ENCODE measurements around the gene SAXO1.
"Not testable (repeated sequence)": the region's sequence is repeated elsewhere in the genome, so short reads cannot be mapped to it uniquely, and the experiment has no call there.

Gene SAXO1

GRCh38 chr9:18971404-18971803 lies 61.6 kb downstream of the SAXO1 start:
- no peak for DNase-seq
- TF ChIP-seq POLR2A (IDR thresholded peaks at IDR 0.05; ENCODE audit: low read length) (no peak), GATA1 (IDR thresholded peaks at IDR 0.05; ENCODE audit: low read depth, low read length) (no peak)

DNA sequence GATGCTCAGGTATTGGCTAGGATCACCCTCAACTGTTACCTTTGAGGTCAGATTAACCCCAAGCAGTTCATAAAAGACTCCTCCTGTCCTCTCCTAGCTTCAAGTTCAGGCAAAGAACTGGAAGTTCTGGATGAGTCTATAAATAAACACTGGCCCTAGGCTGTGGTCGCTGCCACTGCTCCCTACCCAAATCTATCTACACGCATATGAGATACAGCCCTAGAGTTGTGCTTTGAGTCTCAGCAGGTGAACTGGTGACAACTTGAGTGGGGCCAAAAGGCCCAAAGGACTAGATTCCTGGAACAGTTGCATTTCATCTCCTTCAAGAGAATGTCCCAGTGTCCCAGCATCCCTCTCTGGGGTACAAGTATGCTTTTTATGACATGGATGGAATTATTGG lies 62.6 kb downstream of the SAXO1 start:
- TF ChIP-seq GATA1 (IDR thresholded peaks at IDR 0.05; ENCODE audit: low read depth, low read length): no peak
- no peak for TF ChIP-seq POLR2A (IDR thresholded peaks at IDR 0.05; ENCODE audit: low read length)
- DNase-seq: no peak

DNA sequence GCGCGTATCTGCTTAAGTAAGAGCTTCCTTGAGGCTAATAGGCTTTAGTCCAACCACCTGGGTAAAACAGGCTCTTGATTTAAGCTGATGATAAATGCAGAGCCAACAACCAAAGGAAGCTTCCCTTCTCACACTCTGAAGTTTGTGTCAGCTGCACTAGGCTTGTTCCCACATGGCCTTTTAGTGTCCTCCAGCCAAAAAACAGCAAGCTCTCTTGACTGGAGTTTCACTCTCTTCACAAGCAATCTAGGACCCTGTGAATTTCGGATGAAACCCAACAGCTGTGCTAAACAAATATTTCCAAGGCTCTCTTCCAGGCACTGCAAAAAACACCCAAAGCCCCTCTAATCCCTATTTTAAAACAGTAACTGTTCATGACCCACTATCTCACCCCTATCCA lies 63.9 kb downstream of the SAXO1 start:
- DNase-seq: no peak
- TF ChIP-seq GATA1 (IDR thresholded peaks at IDR 0.05; ENCODE audit: low read depth, low read length): no peak
- no peak for TF ChIP-seq POLR2A (IDR thresholded peaks at IDR 0.05; ENCODE audit: low read length)

DNA sequence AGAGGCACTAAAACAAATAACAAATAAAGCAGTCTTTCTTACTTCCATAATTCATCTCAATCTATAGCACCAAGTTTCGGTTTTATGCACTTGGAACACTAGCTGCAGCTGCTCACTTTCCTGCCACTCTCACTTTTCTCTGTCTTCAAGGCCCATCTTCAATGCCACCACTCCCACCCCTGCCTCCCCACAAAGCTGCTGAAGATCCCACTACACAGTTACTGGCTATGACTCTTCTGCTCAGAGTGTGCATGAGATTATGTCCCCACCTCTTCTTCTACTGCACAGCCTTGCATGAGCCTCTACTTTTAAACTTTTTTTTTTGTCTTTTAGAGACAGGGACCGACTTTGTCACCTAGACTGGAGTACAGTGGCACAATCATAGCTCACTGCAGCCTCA lies 77.4 kb downstream of the SAXO1 start:
- TF ChIP-seq POLR2A (IDR thresholded peaks at IDR 0.05; ENCODE audit: low read length) (no peak), GATA1 (IDR thresholded peaks at IDR 0.05; ENCODE audit: low read depth, low read length) (no peak)
- no peak for DNase-seq

DNA sequence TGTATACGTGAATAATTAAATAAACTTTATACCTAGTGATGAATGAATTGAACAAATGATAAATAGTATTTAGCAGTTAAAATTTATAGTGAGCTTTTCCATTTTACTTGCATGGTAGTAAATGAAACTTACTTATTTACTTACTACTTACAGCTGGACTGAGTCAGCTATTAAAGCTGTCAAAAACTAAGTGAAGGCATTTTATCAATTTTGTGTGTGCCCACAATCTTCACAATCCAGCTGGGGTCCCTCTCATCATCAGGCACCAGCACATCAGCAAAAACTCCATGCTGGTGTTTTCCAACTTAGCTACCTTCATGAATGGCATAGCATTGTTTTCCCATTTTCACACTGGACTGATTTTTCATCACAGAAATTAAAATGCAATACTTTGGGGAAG lies 81.1 kb downstream of the SAXO1 start:
- no peak for DNase-seq
- TF ChIP-seq POLR2A (IDR thresholded peaks at IDR 0.05; ENCODE audit: low read length) (no peak), GATA1 (IDR thresholded peaks at IDR 0.05; ENCODE audit: low read depth, low read length) (no peak)

- DNase-seq: no peak
- TF ChIP-seq POLR2A (IDR thresholded peaks at IDR 0.05; ENCODE audit: low read length) (no peak), GATA1 (IDR thresholded peaks at IDR 0.05; ENCODE audit: low read depth, low read length) (no peak)
Measured at GRCh38 chr9:18947892-18948339, 85.1 kb downstream of the SAXO1 start.

GRCh38 chr9:18942801-18943200 lies 90.2 kb downstream of the SAXO1 start:
- TF ChIP-seq POLR2A (IDR thresholded peaks at IDR 0.05; ENCODE audit: low read length) (no peak), GATA1 (IDR thresholded peaks at IDR 0.05; ENCODE audit: low read depth, low read length) (no peak)
- DNase-seq: no peak

DNA sequence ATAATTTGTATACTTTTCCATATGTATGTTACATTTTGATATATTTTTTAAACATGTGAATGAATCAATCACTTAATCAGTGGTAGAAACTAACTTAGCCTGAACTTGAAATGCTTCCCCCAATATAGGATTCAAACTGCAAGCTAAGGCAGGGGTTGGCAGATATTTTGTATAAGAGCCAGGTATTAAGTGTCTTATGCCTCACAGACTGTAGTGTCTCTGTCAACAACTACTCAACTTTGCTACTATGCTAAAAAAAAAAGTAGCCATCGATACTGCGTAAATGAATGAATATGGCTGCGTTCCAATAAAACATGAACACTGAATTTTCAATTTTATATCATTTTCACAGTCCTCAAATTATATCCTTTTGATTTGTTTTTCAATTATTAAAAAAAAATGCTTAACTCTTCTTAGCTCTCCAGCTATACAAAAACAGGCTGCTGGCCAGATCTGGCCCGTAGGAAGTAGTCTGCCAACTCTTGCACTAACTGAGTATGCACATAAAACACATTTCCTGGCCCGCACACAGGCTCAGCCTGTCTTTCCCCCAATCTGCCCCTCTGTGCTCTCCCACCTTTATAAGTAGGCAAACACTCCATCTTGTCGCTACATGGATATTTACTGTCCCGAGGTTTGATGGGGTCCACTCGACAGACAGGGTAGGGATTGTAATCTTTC lies 91.8 kb downstream of the SAXO1 start:
- DNase-seq: no peak
- TF ChIP-seq GATA1 (IDR thresholded peaks at IDR 0.05; ENCODE audit: low read depth, low read length) (no peak), POLR2A (IDR thresholded peaks at IDR 0.05; ENCODE audit: low read length) (no peak)

DNA sequence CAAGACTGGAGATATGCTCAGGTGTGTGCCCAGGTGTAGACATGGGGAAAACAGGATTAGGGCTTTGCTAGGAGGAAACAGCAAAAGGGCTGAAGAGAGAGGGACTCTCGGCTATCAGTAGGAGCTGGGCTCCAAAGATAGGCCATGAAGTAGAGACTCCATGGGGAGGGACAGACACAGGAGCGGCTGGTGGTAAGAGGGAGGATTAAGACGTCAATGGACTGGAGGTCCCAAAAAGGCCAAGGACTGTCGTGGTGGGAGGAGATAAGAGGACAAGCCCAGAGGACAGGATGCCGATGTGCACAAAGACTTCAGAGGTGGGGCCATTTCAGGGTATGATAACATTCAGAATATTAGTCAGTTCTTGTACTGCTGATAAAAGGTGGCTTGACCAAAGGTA lies 93.1 kb downstream of the SAXO1 start:
- TF ChIP-seq POLR2A (IDR thresholded peaks at IDR 0.05; ENCODE audit: low read length): no peak
- no peak for TF ChIP-seq GATA1 (IDR thresholded peaks at IDR 0.05; ENCODE audit: low read depth, low read length)
- no peak for DNase-seq

- no peak for DNase-seq
- TF ChIP-seq GATA1 (IDR thresholded peaks at IDR 0.05; ENCODE audit: low read depth, low read length) (no peak), POLR2A (IDR thresholded peaks at IDR 0.05; ENCODE audit: low read length) (no peak)
Measured at GRCh38 chr9:18936094-18936871, 96.7 kb downstream of the SAXO1 start.

GRCh38 chr9:18935541-18935940 lies 97.5 kb downstream of the SAXO1 start:
- DNase-seq: no peak
- TF ChIP-seq GATA1 (IDR thresholded peaks at IDR 0.05; ENCODE audit: low read depth, low read length) (no peak), POLR2A (IDR thresholded peaks at IDR 0.05; ENCODE audit: low read length) (no peak)

DNA sequence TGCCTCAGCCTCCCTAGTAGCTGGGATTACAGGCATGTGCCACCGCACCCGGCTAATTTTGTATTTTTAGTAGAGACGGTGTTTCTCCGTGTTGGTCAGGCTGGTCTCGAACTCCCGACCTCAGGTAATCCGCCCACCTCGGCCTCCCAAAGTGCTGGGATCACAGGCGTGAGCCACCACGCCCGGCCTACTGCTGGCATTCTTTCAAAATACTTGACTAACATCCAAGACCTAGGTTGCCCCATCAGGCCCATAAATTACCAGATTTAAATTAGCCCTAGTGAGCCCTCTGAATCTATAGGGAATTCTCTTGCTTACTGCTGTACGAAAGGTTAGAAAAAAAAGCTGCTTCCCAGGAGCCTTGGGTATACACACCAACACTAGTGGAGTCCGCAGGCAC lies 102.4 kb downstream of the SAXO1 start:
- DNase-seq: not testable (repeated sequence)

- TF ChIP-seq GATA1 (IDR thresholded peaks at IDR 0.05; ENCODE audit: low read depth, low read length): no peak
- no peak for TF ChIP-seq POLR2A (IDR thresholded peaks at IDR 0.05; ENCODE audit: low read length)
- no peak for DNase-seq
Measured at GRCh38 chr9:18928711-18929110, 104.3 kb downstream of the SAXO1 start.

GRCh38 chr9:18926513-18926912 lies 106.5 kb downstream of the SAXO1 start:
- DNase-seq: no peak
- no peak for TF ChIP-seq GATA1 (IDR thresholded peaks at IDR 0.05; ENCODE audit: low read depth, low read length)
- TF ChIP-seq POLR2A (IDR thresholded peaks at IDR 0.05; ENCODE audit: low read length): no peak

DNA sequence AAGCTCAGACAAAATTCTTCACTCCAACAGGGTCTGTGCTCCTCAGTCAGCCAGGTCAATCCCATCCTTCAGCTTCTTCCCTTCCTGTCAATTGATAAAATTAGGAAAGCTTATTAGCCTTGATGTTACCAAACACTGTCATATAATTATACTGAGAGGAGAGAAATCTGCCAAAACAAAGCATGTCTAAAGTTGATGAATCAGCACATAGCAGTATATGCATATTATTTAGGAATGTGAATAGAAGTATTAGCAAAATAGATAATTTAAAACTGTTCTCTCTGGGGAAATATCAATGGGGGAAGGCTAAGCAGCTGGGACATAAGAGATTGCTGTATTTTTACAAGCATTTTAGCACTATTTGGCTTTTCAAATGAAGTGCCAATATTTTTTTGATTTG lies 107.1 kb downstream of the SAXO1 start:
- DNase-seq: no peak
- TF ChIP-seq POLR2A (IDR thresholded peaks at IDR 0.05; ENCODE audit: low read length) (no peak), GATA1 (IDR thresholded peaks at IDR 0.05; ENCODE audit: low read depth, low read length) (no peak)

Measured in erythroblast (primary cell).